GM11168 (cell line): Measurements from ENCODE around the gene MESD.

Experiments
- in situ Hi-C: fragments of 300-500 bp; cut with MboI; formaldehyde crosslinking; loops from one replicate; pipeline ENCODE4 v1.12.0; 2022; ENCODE audit warnings: low sequenced_read_pairs; ENCODE audit not compliant: unreplicated experiment

MESD gene

DNA sequence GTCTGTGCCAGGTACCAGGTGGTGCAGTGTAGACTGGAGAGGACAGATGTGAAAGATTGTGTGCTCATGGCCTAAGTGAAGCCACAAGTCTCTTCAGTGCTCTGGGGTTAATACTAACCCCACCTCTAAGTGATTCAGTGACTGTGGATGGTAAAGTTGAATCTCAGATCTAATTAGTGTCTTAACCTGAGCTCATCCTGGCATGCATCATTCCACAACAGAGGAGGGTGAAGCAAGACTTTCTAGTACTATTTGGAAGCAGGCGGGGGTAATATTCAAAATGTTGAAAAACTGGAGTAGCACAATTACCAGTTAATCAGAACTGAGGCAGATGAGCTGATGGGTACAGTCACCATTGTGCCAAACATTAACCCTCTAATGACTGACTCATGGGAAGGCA, 2.8 kb upstream of the MESD start:
- in situ Hi-C loops = no loop called here

DNA sequence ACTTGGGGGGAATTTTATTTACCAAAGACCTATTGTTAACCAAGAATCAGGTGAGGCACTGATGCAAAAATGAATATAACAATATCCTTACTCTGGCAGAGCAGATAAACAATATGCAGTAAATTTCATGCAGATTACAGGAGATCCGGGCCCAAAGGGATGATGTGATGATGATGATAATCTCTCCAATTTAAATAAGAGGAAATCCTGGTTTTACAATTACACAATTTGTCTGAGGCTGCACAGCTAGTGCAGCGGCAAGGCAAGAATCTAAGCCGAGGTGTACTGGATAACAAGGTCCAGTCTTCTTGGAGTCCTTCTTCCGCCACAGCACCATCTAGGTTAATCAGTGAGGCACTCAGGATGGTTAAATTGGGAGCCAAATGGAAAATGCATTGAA, 2.4 kb upstream of the MESD start:
- in situ Hi-C loops = no loop called here

DNA sequence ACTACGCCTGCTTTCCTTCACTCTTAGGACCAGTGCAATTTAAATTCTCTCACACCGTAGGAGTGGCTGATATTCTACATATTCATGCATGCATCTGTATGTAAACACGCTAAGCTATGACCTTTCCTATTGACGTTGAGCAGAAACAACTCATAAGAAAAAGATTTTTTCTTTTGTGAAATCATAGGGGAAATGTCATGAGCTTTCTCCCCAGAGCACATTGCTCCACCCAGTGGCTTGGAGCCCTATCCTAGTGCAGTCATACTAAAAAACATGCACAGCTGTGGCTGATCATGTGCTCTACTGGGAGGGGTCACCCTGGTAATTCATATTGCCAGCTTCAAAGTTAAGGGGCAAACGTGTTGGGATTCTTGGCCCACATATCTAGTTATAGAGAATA, 1.8 kb upstream of the MESD start:
- in situ Hi-C loops = no loop called here

DNA sequence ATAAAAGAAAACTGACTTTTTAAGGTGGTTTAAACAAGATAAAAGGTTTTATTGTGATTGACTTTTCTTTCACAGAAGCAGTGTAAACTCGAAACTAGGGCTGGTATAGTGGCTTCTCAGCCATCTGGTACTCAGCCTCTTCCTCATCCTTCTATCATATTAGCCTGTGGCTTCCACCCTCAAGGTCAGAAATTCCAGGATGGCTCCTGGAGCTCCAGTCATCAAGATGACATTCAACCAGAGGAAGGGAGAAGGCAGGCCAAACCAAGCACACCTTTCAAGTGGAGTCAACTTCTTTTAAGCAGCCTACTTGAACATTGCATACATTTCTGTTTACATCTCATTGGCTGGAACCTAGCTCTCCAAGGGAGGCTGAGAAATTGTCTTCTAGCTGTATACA, 1.3 kb upstream of the MESD start:
- in situ Hi-C loops = no loop called here

DNA sequence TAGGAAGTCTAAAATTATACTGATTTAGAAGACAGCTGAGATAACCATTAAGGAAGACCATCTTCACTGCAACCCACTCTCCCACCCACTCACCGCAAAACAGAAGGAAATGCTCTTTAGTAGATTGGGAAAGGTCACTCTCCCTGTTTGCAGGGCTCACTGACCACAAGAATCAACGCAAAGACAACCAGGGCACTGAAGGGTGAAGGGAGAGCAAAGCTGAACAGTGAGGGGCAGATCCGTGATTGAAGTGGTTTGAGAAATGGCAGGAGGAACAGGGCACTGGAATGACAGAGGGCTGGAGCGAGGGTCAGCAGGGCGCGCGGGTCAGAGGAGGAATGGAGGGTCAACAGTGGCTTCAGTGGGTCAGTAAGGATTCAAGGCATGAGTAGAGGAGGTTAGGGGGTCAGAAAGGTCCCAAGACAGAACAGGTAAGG, 520 bp downstream of the MESD start:
- in situ Hi-C loops = no loop called here

DNA sequence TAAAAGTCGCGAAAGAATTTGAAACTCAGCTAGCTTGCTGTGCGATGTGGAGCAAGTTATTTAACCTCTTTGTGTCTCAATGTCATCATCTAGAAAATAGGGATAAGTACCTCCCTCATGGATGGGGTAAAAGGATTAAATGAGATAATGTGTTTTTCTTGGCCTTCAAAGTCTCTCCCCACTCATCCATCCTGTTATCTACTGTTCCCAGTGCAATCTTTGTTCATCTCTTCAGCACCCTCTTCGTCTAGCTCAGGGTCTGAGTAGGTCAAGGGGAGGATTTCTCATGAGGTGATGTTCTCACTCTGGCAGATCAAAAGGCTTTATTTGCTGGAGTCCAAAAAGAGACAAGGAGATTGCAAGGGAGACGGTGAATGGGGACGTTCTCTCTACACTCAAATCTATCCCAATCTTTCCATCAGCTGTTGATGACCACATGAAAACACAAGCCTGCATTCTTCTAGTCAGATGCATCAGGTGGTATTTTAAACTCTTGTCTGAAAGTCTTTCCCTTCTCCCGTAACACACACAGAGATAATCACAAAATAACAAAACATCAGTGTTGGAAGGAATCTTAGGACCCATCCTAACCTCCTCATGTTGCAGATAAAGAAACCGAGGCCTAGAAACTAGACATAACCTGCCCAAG, 1.3 kb downstream of the MESD start:
- in situ Hi-C loops = no loop called here

DNA sequence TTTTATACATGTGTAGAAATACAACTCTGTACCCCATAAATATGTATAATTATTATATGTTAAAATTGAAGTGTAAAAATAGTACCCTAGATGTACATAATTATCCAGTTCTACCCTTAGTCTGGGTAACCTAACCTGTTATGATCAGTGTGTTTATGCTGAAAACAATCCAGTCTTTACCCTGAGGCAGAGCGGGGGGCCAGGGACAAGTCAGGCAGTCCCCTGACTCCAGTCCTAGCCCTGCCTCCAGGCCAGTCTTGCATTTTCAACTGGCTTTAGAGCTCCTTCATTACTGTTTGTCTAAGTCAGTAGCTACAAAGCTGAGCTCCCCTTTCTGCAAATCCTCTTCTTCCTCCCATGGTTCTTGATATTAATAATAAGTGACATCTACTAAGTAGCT, 3.1 kb downstream of the MESD start:
- in situ Hi-C loops = no loop called here

DNA sequence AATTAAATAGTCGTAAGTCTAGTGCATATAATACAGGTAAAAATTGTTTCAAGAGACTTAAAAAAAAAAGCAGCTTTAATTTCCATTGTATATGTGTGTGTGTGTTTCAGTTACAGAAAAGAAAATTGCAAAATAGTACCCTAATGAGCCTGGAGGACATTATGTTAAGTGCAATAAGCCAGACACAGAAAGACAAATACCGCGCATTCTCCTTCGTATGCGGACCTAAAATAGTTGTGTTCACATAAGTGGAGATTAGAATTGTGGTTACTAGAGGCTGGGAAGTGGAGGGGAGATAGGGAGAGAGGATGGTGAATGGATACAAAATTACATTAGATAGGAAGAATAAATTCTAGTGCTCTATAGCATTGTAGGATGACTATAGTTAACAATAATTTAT, 3.6 kb downstream of the MESD start:
- in situ Hi-C loops = no loop called here

DNA sequence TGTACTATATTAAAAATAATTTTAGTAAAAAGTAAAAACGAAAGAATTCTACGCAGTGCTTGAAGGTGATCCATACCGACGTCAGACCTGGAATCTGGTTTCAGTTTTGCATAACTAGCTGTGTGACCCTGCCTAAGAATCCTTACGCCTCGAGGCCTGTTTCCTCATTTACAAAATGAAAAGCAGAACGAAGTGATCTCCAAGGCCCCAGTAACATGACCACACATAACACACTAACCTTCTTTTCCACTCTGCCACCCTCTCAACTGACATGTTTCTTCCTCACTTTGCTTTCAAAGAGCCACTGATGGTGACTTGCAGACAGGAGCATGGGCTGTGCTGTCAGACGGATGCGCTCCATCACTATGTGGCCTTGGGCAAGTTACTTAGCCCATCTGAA, 4.8 kb downstream of the MESD start:
- in situ Hi-C loops = no loop called here

DNA sequence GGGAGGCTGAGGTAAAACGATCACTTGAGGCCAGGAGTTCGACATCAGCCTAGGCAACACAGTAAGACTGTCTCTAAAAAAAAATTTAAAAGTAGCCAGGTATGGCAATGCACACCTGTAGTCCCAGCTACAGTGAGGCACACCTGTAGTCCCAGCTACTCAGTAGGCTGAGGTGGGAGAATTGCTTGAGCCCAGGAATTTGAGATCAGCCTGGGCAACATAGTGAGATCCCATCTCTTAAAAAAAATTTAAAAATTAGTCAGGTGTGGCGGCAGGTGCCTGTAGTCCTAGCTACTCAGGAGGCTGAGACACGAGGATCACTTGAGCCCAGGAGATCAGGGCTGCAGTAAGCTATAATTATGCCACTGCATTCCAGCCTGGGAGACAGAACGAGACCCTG, 6.8 kb downstream of the MESD start:
- in situ Hi-C loops = no loop called here

DNA sequence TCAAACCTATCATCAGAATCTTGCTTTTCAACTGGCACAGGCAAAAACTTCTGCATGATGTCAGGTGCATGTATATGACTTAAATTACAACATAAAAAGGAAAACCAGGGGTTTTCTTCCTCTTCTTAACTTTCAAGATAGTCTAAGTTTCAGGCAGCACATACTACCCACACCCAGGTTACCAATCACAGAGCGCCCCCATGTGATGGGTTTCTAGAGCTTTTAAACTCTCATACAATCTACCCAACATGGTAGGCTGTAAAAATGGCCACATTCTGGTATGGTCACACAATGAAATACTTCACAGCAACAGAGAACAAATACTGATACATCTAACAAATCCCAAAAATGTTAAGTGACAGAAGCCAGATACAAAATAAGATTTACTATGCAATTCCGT, 7.4 kb downstream of the MESD start:
- in situ Hi-C loops = no loop called here

DNA sequence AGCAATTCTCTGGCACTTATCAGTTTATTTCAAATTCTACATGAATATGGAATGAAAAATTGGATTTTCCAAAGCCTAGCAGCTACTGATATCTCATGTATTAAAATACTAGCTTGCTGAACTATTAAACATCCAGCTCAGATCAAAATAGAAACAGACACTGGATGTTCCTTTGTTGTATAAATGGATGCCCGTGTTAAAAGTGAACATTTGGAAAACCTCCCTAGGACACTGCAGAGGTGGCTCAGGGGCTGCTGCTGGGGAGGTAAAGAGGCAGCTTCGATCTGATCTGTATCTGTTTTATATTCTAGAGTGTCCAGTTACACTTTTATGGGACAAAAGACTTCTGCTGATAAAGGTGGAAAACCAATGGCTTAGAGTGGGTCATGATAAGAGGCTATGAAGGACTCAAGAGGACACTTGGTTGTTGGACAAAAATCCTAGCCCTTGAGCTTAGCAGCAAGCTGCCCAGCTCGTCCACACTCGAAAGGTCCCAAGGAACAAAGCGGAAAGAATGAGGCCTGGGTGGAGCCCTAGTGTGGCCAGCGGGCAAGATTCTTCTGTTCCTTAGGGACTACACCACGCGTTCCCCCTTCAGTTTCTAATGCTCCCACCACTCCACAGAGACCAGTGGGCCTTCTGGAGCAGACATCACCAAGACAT, 9.9 kb downstream of the MESD start:
- in situ Hi-C loops = no loop called here

DNA sequence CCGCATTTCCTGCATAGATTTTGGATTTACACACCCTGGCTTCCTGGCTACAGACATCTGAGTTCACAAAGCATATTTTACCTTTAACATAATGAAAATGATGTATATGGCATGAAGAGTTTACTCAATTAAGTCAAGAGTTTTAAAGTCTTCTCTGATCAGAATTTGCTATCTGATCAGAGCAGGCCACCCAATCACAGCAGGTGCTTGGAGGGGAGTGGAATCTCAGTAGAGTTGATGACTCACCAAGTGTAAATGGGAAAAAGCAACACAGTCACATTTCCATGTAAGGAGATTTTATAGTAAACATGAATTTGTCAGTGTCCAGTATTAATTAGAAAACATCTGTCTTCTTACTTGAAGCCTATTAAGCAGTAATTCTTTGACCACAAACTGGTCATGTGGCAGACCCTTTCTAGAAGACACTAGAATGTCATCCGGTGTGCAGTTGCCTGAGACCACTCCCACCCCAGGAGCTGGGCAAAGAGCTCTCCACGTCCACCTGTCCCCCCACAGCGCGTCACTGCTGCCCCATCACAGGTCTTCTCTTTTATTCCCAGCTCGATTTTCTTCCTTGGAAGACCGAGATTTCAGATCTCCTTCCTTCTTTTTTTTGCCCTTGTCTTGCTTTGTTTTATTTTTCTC, 10.8 kb downstream of the MESD start:
- in situ Hi-C loops = no loop called here

DNA sequence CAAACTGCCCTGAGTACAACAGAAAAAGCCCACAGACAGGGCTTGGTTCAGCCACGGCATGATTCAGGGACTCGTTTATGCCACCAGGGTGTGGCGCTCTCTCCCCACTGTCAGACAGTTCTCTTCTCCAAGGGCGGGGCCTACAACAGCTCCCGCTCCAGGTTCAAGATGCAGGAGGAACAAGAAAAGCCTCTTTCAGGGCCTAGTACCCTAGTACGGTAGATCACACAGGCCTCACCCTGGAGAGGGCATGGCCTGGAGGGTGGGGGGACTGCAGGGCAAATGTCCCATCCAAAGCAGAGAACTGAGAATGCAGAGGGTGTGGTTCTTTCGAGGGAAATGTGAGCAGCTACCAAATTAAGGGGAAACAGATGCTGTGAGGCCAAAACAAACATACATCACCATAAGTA, 12.0 kb downstream of the MESD start:
- in situ Hi-C loops = no loop called here

DNA sequence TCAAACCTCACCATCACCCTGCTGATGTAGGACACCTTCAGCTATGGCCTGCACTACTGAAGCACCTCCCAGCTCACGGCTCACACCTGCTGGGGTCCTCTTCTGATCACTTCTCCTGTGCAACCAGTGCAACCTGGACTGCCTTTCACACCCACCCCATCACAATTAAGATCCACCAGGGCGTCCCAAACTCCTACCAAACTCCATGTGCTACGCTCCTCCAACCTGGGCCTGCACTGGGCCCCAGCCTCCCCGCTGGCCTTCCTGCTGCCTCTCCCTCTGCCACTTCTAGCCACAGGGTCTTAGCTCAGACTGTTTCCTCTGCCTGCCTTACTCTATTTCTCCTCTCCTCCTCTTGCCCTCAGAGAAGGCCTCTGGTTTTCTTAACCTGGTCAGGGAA, 12.8 kb downstream of the MESD start:
- in situ Hi-C loops = no loop called here

DNA sequence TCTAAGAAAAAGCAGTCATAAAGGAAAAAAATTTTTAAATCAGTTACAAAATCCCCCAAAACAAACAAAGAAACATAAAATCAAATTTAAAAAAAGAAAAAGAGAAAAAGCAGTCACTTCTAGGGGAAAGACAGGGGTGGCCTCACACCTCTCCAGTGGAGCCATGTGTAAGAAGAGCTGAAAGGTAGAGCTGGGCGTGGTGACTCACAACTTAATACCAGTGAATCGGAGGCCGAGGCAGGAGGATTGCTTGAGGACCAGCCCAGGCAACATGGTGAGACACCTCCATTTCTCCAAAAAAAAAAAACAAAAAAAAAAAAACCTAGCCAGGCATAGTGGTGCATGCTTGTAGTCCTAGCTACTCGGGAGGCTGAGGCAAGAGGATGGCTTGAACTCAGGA, 14.7 kb downstream of the MESD start:
- in situ Hi-C loops = loop anchor here (25.0 kb wide), 1 partner anchor 513 kb away; no protein-coding TSS in a partner anchor

DNA sequence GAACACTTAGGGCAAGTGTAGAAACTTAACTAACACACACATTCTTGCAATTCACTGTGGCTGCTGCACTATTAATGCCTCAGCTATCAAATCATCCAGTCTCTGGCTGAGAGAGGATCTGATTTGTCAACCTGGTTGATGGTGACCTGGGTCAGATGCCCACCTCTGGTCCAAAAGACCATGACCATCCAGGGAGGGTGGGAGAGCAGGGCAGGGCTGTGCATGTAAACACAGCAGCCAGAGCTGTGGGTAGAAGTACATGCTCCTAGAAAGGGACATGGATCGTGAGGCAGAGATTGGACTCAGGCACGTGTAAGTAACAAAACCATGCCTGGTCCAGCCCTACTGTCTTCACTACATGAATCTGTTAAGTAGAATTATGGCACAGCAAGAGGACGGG, 17.3 kb downstream of the MESD start:
- in situ Hi-C loops = loop anchor here (25.0 kb wide), 1 partner anchor 510 kb away; no protein-coding TSS in a partner anchor

DNA sequence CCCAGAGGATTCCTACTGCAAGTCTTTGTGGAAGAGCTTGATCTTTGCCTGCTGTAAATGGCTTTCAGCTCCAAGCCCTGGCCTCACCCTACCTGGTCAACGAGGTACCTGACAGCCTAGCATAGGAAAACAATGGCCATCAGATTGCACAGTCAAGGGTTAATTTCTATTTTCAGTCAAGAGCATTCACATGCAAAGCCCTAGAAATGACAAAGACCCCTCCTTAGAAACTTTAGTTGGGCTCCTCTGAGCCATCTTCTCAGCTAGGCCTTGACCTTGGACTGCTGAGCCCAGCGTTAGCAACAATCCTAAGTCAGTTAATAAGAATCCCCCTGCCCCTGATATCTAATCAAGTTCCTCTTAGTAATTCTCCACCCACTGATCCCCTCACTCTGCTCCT, 18.5 kb downstream of the MESD start:
- in situ Hi-C loops = loop anchor here (25.0 kb wide), 1 partner anchor 509 kb away; no protein-coding TSS in a partner anchor

DNA sequence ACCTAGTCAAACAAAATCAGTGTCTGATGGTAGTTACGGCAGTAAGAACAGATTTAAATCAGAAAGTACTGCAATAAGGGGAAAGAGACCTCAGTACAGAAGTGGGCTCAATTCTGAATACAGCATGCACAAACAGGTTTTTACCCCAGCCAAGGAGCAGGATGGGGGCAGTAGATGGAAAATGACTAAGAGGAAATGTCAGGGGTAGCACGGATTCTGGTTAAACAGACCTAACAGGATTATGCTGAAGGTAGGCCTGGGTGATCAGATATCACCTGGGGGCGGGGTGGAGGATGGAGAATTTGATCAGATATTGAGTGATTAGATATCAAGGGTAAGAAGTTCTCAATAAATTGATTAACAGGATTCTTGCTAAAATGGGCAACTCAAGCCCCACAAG, 19.0 kb downstream of the MESD start:
- in situ Hi-C loops = loop anchor here (25.0 kb wide), 1 partner anchor 508 kb away; no protein-coding TSS in a partner anchor

DNA sequence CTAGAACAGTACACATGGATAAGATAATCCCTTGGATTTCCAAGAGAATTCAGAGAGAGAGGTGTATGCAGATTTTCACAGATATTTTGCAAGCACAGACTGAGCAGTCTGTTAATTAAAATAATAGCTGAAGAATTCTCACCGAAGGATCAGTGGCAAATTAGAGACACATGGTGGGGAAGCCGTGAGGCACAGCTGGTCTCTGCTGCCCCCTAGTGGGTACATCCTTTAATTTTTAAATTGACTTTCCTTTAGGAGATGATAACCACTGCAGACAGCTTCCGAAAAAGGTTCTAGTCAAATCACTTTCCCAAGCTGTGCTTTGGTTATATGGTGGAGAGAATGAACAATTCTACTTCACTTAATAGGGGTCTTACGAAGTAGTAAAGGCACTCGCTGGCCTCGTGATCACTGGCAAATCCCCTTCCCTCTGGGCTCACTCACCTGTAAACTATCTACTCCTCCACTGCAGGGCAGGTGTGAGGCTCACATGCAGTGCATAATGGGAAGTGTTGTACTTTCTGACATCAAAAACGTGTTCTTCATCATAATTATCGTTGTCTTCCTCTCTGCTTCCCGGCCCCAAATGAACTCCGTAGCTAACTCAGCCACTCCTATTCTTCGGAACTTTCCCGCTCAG, 19.5 kb downstream of the MESD start:
- in situ Hi-C loops = loop anchor here (25.0 kb wide), 1 partner anchor 508 kb away; no protein-coding TSS in a partner anchor

DNA sequence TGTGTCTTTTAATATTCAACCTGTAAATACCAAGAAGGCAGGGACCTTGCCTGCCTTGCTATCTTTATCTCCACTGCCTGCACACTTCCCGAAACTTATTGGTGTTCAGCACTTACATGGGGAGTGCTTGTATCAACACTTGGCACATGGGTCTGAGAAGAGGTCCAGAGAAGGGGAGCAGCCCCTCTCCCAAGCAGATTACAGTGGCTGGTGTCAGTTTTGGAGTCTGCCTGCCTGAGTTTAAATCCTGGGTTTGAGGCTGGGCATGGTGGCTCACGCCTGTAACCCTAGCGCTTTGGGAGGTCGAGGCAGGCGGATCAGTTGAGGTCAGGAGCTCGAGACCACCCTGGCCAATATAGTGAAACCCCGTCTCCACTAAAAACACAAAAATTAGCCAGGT, 20.3 kb downstream of the MESD start:
- in situ Hi-C loops = loop anchor here (25.0 kb wide), 1 partner anchor 507 kb away; no protein-coding TSS in a partner anchor
